ENCODE measurements around the gene CDH13.

Gene CDH13

DNA sequence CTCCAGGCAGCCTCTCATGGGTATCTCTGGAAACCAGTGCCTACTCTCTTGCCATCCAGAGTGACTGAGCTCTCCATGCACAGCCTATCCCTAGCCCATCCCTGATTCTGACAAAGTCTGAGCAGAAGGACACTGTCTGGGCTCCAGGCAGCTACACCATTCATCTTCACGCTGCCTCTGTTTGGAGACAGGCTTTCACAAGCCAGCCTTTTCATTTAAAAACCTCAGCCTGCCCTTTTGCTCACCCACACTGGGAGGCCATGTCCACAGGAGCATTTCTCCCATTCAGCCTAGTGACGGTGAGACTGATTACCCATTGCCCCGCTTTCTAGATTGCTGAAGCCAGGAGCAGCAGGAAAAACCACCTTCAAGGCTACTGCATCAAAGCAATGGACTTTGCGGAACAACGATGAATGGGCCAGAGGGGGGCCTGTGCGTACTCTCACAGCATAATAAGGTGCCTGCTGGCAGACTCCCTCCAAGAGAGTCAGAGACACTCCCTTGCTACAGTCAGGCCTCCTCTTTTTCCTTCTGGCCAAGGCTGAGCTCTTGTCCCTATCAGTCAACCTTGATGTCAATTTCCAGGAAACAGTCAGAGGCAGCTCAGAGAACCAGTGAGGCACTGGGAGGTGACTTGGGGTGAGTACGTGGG lies 24.7 kb upstream of the CDH13 start:
- Histone ChIP-seq H3K4me1 (ENCODE audit: control insufficient read depth, insufficient read depth, low read length, unreplicated experiment) (no peaks in the 10 kb centered on the region), H3K79me2 (ENCODE audit: control insufficient read depth, insufficient read depth, low read length, unreplicated experiment) (no peaks in the 10 kb centered on the region), H3K36me3 (ENCODE audit: insufficient read depth, low read length) (no peaks in the 10 kb centered on the region), H3K27ac (ENCODE audit: low read depth, low read length) (no peak overlapping the region), H2AFZ (ENCODE audit: low read length, unreplicated experiment) (no peak overlapping the region), H3K27me3 (ENCODE audit: insufficient read depth, low read length) (peaks cover 38% of the 10 kb centered on the region), H3K4me3 (ENCODE audit: low read depth, low read length) (no peak overlapping the region)

DNA sequence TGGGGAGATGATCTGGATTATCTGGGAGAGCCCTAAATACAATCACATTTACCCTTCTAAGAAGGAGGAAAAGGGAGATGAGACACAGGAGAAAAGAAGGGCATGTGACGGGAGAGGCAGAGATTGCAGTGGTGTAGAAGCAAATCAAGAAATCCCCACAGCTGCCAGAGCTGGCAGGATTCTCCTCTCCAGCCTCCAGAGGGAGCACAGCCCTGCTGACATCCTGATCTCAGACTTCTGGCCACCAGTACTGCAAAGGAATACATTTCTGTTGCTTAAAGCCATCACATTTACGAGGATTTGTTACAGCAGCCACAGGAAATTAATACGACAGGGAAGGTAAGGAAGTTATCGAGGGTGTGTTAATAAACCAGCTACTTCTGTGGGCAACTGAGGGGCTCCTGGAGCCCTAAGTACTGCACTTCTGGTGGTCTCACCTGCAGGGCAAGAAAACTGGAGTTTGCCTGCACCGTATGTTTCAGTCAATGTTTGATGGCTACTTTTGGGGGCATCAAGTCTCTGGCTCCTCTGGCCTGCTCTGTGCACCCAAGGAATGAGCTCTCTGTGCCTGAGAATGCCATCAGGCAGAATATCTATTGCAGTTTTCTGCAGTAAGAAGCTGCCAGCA lies 22.9 kb upstream of the CDH13 start:
- no peak overlapping the region for H2AFZ ChIP-seq (ENCODE audit: low read length, unreplicated experiment)
- no peak overlapping the region for H3K27ac ChIP-seq (ENCODE audit: low read depth, low read length)
- H3K4me1 ChIP-seq (ENCODE audit: control insufficient read depth, insufficient read depth, low read length, unreplicated experiment): no peaks in the 10 kb centered on the region
- no peaks in the 10 kb centered on the region for H3K79me2 ChIP-seq (ENCODE audit: control insufficient read depth, insufficient read depth, low read length, unreplicated experiment)
- no peaks in the 10 kb centered on the region for H3K36me3 ChIP-seq (ENCODE audit: insufficient read depth, low read length)
- peaks cover 32% of the 10 kb centered on the region for H3K27me3 ChIP-seq (ENCODE audit: insufficient read depth, low read length)
- no peak overlapping the region for H3K4me3 ChIP-seq (ENCODE audit: low read depth, low read length)

DNA sequence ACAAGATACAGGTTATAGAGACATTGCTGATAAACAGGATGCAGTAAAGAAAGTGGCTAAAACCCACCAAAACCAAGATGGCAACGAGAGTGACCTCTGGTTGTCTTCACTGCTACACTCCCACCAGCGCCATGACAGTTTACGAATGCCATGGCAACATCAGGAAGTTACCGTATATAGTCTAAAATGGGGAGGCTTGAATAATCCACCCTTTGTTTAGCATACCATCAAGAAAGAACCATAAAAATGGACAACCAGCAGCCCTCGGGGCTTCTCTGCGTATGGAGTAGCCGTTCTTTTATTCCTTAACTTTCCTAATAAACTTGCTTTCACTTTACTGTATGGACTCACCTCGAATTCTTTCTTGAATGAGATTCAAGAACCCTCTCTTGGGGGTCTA lies 21.7 kb upstream of the CDH13 start:
- no peaks in the 10 kb centered on the region for H3K4me1 ChIP-seq (ENCODE audit: control insufficient read depth, insufficient read depth, low read length, unreplicated experiment)
- H3K4me3 ChIP-seq (ENCODE audit: low read depth, low read length): no peak overlapping the region
- H3K27me3 ChIP-seq (ENCODE audit: insufficient read depth, low read length): peaks cover 30% of the 10 kb centered on the region
- H2AFZ ChIP-seq (ENCODE audit: low read length, unreplicated experiment): no peak overlapping the region
- no peak overlapping the region for H3K27ac ChIP-seq (ENCODE audit: low read depth, low read length)
- H3K79me2 ChIP-seq (ENCODE audit: control insufficient read depth, insufficient read depth, low read length, unreplicated experiment): no peaks in the 10 kb centered on the region
- H3K36me3 ChIP-seq (ENCODE audit: insufficient read depth, low read length): no peaks in the 10 kb centered on the region

DNA sequence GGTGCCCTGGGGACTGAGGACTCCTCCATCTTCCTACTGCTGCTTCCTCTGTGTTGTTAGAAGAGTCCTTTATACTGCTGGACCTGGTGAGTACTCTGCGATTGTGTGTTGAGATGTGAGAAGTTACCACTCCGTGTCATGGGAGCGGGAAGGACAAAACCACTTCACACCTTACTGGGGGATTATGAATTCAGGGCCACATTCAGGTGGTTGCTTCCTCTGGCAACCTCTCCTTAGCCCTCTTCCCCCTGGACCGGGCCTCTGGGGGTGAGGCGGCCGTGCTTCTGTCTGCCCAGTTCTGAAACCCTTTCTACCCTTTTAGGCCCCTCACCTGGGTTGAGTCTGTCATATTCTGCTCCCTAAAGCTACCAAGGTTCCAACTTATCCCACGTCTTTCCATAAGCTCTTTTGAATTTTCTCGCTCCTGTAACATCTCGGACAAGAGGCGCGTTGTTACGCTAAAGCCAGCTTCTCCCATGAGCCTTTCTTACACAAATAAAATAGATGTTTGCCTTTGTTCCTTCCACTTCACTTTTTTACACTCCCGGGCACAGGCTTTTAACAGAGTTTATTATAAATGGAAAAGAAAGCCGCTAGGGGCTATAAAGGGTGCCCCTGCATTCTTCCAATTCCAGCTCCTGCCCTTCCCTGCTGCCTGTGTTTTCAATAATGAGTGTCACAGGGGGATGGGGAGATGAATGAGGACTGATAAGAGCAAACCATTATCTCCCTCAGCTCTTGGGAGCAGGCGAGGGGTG lies 20.7 kb upstream of the CDH13 start:
- H3K27ac ChIP-seq (ENCODE audit: low read depth, low read length): no peak overlapping the region
- no peak overlapping the region for H3K4me3 ChIP-seq (ENCODE audit: low read depth, low read length)
- H2AFZ ChIP-seq (ENCODE audit: low read length, unreplicated experiment): no peak overlapping the region
- H3K4me1 ChIP-seq (ENCODE audit: control insufficient read depth, insufficient read depth, low read length, unreplicated experiment): no peaks in the 10 kb centered on the region
- no peaks in the 10 kb centered on the region for H3K79me2 ChIP-seq (ENCODE audit: control insufficient read depth, insufficient read depth, low read length, unreplicated experiment)
- H3K36me3 ChIP-seq (ENCODE audit: insufficient read depth, low read length): no peaks in the 10 kb centered on the region
- peaks cover 23% of the 10 kb centered on the region for H3K27me3 ChIP-seq (ENCODE audit: insufficient read depth, low read length)

DNA sequence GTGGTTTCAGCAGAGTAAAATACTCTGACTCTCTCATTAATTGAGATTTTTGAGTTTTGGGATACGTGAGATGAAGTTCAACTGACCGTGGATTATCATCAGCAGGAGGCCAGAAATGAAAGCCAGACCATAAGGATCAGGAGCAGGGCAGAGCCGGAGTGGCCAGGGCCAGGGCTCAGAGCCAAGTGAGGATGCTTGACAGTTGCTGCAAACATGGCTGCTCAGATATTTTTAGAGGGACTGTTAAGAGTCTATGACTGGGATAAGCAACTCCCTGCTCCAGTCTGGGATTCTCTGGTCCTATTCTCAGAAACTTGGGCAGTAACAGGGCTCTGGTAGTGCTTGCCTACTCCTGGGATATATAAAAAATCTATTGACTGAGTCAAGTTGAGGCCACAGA lies 17.6 kb upstream of the CDH13 start:
- no peak overlapping the region for H2AFZ ChIP-seq (ENCODE audit: low read length, unreplicated experiment)
- H3K36me3 ChIP-seq (ENCODE audit: insufficient read depth, low read length): no peaks in the 10 kb centered on the region
- no peak overlapping the region for H3K27ac ChIP-seq (ENCODE audit: low read depth, low read length)
- H3K4me3 ChIP-seq (ENCODE audit: low read depth, low read length): no peak overlapping the region
- peaks cover 27% of the 10 kb centered on the region for H3K27me3 ChIP-seq (ENCODE audit: insufficient read depth, low read length)
- H3K4me1 ChIP-seq (ENCODE audit: control insufficient read depth, insufficient read depth, low read length, unreplicated experiment): no peaks in the 10 kb centered on the region
- H3K79me2 ChIP-seq (ENCODE audit: control insufficient read depth, insufficient read depth, low read length, unreplicated experiment): no peaks in the 10 kb centered on the region

DNA sequence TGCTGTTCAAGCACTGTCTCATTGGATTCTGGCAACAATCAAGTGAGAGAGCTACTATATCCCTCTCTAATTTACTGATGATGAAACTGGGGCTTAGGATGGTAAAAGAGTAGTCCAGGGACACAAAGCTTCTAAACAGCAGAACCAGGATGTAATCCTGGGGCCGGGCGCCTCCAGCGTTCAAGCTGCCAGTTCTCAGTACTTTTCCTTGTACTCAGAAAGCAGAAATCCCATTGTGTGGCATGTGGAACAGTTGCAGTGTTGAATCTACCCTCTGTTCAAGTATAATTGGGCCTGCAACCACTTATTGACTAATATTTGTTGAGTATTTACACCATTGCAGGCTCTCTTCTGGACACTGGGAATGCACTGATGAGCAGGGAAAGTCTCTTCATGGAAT lies 14.5 kb upstream of the CDH13 start:
- Histone ChIP-seq H3K27ac (ENCODE audit: low read depth, low read length) (no peak overlapping the region), H3K4me1 (ENCODE audit: control insufficient read depth, insufficient read depth, low read length, unreplicated experiment) (no peaks in the 10 kb centered on the region), H3K79me2 (ENCODE audit: control insufficient read depth, insufficient read depth, low read length, unreplicated experiment) (no peaks in the 10 kb centered on the region), H3K36me3 (ENCODE audit: insufficient read depth, low read length) (no peaks in the 10 kb centered on the region), H3K4me3 (ENCODE audit: low read depth, low read length) (no peak overlapping the region), H2AFZ (ENCODE audit: low read length, unreplicated experiment) (no peak overlapping the region), H3K27me3 (ENCODE audit: insufficient read depth, low read length) (peaks cover 23% of the 10 kb centered on the region)

DNA sequence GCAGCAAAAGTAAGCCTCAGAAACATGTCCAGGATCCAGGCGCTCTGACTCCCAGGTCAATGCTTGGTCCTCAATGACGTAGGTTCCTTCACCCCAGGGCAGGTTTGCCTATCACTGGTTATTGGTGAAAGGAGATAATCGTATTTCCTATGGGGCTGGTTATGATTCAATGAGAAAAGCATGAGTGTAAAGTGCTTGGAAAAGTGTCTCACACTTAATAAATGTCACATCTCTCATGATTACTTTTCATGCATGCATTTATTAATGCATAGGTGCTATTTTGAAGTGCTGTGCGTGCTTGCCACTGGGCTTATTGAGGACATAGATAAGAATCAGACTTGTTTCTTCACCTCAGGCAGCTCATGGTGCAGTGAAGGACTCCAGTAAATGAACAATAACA lies 10.4 kb upstream of the CDH13 start:
- Histone ChIP-seq H3K79me2 (ENCODE audit: control insufficient read depth, insufficient read depth, low read length, unreplicated experiment) (no peaks in the 10 kb centered on the region), H2AFZ (ENCODE audit: low read length, unreplicated experiment) (no peak overlapping the region), H3K27ac (ENCODE audit: low read depth, low read length) (no peak overlapping the region), H3K4me3 (ENCODE audit: low read depth, low read length) (no peak overlapping the region), H3K4me1 (ENCODE audit: control insufficient read depth, insufficient read depth, low read length, unreplicated experiment) (no peaks in the 10 kb centered on the region), H3K36me3 (ENCODE audit: insufficient read depth, low read length) (no peaks in the 10 kb centered on the region), H3K27me3 (ENCODE audit: insufficient read depth, low read length) (peaks cover 58% of the 10 kb centered on the region)

DNA sequence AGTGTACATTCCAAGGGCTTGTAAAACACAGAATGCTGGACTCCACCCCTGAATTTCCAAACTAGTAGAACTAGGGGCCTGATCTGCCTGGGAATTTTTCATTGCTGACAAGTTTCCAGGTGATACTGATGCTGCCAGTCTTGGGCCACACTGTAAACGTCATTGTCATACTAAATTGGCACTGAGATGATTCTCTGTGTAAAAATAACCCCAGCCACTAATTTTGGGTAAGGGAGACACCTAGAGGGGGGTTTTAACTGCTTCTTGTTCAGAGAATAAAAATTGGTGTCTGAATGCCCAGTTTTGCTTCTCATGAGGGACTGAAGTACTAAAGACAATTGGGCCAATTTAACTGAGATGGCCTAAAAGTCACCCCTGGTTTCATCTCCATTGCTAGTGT lies 5.0 kb upstream of the CDH13 start:
- H3K36me3 ChIP-seq (ENCODE audit: insufficient read depth, low read length): no peaks in the 10 kb centered on the region
- no peak overlapping the region for H3K4me3 ChIP-seq (ENCODE audit: low read depth, low read length)
- no peak overlapping the region for H3K27ac ChIP-seq (ENCODE audit: low read depth, low read length)
- H2AFZ ChIP-seq (ENCODE audit: low read length, unreplicated experiment): no peak overlapping the region
- peaks cover 82% of the 10 kb centered on the region for H3K27me3 ChIP-seq (ENCODE audit: insufficient read depth, low read length)
- H3K79me2 ChIP-seq (ENCODE audit: control insufficient read depth, insufficient read depth, low read length, unreplicated experiment): no peaks in the 10 kb centered on the region
- H3K4me1 ChIP-seq (ENCODE audit: control insufficient read depth, insufficient read depth, low read length, unreplicated experiment): no peaks in the 10 kb centered on the region

DNA sequence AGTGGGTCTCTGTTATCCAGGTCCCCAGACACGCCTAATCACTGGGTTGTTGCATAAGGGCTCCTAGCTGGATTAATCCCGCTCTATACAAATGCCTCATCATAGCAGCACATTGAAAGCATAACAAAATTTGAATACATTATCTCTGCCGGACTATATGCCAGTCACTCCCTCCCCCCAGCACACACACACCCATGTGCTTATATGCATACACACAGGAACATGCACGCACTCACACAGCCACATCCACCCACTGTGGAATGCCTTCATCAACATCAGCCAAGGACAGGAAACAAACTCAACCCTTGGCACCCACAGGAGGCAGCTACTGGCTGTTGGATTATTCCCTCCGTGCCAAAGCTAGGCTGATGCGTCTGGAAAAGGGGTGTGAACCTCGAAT lies 3.5 kb upstream of the CDH13 start:
- H2AFZ ChIP-seq (ENCODE audit: low read length, unreplicated experiment): no peak overlapping the region
- H3K27me3 ChIP-seq (ENCODE audit: insufficient read depth, low read length): peaks cover 74% of the 10 kb centered on the region
- no peaks in the 10 kb centered on the region for H3K79me2 ChIP-seq (ENCODE audit: control insufficient read depth, insufficient read depth, low read length, unreplicated experiment)

DNA sequence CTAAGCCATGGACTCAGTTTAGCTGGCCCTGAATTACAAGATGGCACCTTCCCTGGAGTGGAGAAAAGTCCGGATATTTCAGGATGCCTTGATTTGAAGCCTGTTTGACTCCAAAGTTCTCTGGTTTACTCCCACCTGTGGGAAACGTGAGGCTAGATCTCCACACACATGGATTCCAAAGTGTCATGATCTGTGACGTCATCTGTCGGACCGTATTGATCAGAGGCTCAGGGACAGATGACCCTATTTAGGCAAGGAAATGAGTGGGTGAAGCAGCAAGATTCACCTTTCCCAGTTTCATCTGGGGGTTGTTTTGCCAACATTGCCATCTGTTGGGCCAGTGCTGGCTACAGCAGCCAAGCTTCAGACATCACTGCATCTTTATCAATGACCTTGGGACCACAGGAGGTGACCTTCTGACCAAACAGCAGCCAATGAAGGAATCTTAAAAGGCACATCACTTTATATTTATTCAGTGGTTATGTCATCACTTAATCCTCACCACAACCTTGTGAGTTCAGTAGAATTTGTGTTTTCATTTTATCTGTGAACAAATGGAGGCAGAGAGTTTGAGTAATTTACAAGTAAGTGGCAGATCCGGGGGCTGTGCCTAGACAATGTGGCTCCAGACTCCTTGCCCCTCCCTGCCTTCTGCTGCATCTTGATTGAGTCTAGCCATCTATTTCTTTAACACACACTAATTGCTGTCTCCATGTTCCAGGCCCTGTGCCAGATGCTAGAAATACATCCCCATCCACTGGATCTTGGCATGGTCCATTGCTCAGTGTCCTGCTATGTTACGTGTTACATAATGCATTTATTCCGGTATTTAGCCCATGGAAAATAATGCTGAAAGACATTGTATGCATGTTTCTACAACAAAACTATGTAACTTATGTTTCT lies 1.5 kb upstream of the CDH13 start:
- Histone ChIP-seq H3K4me1 (ENCODE audit: control insufficient read depth, insufficient read depth, low read length, unreplicated experiment) (peaks cover 23% of the 10 kb centered on the region), H3K27me3 (ENCODE audit: insufficient read depth, low read length) (peaks cover 53% of the 10 kb centered on the region), H2AFZ (ENCODE audit: low read length, unreplicated experiment) (no peak overlapping the region), H3K79me2 (ENCODE audit: control insufficient read depth, insufficient read depth, low read length, unreplicated experiment) (no peaks in the 10 kb centered on the region), H3K27ac (ENCODE audit: low read depth, low read length) (no peak overlapping the region), H3K4me3 (ENCODE audit: low read depth, low read length) (no peak overlapping the region), H3K36me3 (ENCODE audit: insufficient read depth, low read length) (no peaks in the 10 kb centered on the region)

More for the DNA sequence above, 3.5 kb upstream of the CDH13 start:
- H3K4me1 ChIP-seq (ENCODE audit: control insufficient read depth, insufficient read depth, low read length, unreplicated experiment): peaks cover 2% of the 10 kb centered on the region
- H3K4me3 ChIP-seq (ENCODE audit: low read depth, low read length): no peak overlapping the region
- no peaks in the 10 kb centered on the region for H3K36me3 ChIP-seq (ENCODE audit: insufficient read depth, low read length)
- H3K27ac ChIP-seq (ENCODE audit: low read depth, low read length): no peak overlapping the region

All from ACC112 (cell line).